Activated CD8-positive, alpha-beta memory T cell treated with anti-CD3 and anti-CD28 coated beads for 24 hours (primary cell): Measurements from ENCODE around the gene NKX6-2.
"Not testable (repeated sequence)": the region's sequence is repeated elsewhere in the genome, so short reads cannot be mapped to it uniquely, and the experiment has no call there.

ENCODE experiments used
- DNase-seq: peaks from one replicate; pipeline ENCODE4 v3.0.0-alpha.2; 2020

The NKX6-2 gene

DNA sequence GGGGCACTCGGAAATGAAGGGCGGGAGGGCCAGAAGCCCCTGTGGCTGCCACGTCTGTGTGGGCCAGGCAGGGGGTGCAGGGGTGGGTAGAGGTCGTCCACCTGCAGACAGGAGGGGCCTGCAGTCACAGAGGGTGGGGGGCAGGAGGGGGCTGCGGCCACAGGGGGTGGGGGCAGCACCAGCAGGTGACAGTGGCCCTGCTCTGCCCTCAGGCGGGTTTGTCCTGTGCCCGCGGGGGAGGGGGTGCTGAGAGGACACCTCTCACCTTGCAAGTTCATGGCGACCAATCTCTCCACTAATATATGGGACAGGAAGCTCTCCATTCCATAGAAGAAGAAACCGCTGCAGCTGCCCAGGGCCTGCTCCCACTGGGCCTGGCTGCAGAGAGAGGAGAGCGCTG, 26.6 kb upstream of the NKX6-2 start:
- DNase-seq, result no peak

DNA sequence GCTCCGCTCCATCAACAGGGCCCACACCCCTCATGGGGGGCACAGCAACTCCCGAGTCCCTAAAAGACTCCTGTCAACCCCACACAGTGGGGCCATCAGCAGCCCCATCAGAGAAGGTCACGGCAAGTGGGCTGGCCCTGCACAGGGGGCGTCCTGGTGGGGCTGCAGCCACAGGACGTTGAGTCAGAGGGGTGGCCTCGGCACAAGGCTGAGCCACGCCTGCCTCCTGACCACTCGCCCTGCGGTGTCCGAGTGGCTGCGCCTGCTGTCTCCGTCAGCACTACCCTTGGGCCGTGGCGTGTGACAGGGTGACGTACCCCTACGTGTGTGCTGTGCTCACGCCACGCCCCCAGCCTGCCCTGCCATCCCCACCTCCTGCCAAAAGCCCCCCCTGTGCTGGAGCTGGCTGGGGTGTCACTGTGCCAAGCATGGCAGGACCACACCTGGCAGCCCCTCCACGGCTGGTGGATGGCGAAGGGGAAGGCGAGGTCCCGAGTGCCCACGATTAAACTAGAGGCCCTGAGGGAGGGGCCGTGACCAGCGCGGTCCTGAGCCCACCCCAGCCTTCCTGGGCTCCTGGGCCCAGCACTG, 26.0 kb upstream of the NKX6-2 start:
- no peak for DNase-seq

DNA sequence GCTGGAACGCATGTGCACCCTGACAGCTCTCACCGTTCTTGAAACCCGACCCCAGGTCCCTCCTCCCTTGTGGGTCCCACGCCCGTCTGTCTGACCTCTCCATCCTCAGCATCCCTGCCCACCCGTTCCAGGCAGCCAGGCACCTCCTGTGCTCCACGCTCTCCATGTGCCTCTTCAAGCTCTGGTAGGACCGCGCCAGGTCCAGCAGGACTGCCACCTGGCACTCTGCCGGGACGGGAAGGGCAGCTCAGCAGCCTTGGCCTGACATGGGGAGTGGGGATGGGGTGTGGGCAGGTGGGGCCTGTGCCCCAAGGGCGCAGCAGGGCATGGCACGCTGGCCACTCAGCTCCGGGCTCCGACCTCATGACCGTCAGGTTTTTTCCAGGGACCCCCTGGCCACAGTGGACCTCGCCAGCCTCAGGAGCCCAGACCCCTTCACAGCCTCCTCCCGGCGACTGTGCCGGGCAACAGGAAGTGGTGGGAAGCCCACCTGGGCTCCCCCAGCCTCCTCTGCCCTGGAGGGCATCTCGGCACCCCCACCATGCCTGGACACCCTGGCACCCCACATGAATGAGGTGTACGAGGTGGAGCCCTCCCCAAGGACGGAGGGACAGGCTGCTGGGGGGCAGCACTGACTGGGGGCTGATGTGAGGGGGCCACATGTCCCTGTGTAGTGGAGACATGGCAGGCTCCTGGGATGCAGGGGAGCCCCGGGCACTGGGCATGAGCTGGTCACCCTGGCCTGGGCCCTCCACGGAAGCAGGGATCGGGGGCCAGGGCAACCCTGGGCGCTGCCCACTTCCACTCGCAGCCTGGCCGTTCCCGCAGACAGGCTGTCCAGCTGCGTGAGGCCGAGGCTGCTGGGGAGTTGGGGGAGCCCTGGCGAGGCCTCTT, 25.1 kb upstream of the NKX6-2 start:
- no peak for DNase-seq

DNA sequence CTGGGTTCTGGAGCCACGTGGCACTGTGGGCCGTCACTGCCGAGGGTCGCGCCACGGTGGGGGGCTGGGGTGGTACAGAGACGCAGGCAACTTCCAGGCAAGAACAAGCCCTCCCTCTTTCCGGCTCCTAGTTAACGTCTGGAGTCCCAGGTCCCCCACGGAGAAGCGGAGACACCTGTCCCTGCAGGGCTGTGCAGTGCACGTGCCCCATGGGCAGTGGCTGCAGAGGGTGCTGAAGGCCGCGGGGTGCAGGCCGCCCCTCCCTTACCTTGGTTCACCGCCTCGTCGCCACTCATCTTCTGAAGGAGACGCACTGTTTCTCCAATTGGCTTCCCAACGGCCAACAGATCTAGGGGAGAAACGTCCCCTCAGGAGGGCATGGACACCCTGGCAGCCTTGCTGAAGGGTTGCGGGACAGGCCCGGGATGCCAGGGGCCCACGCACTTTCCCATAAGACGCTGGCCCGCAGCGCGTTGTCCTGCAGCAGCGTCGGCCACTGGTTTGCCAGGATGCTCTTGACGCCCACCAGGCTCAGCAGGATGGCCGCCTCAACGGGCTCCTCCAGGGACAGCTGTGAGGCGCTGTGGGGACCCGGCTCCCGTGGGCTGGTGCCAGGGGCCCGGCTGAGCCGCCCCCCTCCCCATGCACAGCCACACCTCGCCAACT, 24.3 kb upstream of the NKX6-2 start:
- DNase-seq, result no peak

DNA sequence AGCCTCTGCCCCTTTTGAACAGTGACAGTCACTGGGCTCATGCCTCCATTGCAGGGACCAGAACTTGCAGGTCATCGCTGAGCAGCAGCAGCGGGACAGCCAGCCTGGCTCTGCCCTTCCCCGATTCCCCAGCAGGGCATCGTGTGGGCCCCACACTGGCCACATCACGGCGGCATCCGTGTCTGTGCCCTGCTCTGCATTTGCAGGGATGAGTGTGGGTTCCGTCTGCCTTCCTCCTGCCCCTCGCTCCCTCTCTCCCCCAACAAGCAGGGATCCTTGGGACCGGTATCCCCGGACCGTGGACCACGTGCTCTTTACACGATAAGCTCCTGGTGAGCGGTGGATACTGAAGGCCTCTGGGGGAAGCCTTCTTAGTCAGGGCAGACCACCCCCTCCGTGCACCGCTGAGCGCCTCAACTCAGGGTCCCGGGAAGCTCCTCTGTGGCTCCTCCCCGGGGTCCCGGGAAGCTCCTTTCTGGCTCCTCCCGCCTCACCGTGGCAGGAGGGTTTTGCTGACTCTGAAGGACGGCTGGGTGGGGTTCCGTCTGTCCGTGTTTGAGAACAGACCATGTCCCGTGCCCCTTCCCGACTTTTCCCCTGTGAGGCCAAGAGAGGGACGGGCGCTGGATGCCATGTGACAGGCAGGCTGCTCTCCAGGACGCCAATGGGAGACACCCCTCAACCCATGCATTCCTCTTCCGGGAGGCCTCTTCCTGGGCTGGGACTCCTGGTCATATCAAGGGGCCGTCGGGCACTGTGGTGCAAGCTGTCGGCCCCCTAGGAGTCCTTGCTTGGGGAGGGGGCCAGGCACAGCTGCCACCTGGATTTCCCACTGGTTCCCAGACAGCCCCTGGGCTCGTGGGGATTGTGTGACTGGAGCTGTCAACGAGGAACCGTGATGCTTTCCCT, 23.5 kb upstream of the NKX6-2 start:
- no peak for DNase-seq

DNA sequence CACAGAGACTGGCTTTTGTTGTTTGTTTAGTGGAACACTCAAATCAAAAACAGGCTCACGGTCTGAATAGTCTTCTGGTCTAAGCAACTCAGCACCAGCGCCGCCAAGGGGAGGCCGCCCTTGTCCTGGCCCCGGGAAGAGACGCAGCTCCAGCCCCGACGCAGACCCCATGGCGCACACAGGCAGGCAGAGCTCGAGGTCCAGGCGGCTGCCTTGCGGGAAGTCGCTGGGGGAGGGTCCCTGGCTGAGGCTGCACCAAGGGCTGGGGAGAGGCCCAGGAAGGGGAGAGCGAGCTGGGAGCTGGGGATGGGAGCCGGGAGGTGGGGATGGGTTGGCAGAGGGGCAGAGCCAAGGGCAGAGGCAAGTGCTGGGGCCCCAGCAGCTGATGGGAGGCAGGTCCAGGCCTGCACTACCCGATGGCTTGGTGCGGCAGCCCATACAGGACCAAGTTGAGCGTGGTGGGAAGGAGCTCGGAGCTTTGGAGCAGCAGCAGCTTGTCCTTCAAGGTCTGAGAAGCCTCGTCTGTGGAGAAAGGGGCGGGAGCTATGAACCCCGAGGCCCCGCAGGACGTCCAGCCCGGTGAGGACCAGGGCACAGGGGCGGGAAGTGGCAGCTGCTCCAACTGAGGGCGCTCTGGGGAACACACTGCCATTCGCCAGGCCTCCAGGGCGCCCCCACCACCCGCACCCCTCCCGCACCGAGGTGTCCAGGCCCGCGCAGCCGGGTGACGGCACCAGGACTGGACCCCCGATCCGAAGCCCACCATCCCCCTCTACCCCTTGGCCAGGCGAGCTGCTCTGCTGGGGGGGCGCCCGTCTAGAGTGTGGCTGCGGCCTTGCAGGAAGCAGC, 22.7 kb upstream of the NKX6-2 start:
- DNase-seq, result no peak

DNA sequence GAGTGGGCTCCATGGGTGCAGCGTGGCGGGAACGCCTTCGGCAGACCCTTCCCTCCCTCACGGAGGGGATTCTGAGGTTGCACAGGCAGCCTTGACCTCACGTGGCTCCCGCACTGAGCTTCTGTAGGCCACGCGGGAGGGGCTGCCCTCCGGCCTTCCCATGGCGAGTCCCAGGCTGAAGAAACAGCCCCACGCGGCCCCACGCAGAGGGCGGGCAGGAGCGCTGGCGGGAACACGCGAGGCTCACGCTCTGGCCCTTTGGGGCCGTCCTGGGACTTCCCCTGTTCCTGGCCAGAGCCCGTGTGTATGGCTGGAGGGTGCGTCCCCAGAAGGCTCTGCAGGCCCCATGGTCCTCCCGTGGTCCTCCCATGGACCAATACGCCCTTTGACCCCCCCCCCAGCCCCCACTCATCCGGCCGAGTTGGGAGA, 21.7 kb upstream of the NKX6-2 start:
- no peak for DNase-seq

DNA sequence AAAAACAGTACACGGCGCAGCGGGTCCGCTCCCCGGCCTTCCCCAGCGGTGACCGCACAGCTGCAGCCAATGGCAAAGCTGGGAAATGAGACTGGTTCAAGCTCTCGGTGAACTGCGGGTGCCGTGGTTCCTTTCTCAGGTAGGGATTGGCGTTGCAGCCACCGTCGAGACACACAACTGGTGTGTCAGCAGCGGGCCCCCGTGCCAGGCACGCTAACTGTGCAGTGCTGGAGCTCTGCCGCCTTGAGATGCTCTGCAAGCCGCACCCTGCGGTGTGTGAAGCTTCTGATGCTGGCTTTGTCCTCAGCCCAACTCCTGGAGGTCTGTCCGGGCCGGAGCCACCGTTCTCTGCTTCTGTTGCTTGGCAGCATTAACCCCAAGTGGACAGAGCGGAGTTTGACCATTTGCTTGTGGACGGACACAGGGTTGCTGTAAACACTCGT, 20.6 kb upstream of the NKX6-2 start:
- DNase-seq, result no peak

DNA sequence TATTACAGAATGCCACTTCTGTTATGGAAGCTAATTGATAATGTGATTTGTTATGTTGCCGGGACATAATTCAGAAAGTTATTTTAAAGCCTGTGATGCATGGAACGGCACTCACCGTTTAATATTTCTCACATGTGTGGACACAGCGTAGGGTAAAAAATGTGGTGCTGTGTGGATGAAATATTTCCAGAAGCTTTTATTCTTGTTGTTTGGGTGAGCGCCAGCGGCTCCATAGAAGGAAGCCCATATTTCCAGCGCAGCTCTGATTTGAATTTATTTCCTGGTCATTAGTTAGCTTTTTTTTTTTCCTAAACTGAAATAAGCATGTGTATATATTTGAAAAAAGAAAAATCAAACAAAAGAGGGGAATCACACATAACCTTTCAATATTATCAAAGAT, 20.2 kb upstream of the NKX6-2 start:
- DNase-seq, result no peak

DNA sequence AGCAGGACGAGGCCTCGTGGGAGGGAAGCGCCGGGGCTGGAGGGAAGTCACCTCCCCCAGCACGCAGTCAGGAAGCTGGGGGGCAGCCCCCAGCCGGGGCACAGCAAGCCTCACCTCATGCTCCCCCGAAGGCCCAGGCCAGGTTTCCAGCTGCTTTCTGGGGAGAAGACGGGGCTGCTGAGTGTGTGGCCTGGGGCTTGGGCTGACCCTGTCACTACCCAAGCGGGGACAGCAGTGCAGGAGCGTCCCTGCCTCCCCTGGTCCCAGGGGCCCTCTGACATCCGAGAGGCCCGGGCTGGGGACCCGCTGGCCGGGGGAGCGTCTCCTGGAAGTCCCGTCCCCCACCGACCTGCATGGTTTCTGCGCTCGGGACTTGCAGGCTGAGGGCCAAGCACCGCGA, 19.7 kb upstream of the NKX6-2 start:
- DNase-seq, result no peak

DNA sequence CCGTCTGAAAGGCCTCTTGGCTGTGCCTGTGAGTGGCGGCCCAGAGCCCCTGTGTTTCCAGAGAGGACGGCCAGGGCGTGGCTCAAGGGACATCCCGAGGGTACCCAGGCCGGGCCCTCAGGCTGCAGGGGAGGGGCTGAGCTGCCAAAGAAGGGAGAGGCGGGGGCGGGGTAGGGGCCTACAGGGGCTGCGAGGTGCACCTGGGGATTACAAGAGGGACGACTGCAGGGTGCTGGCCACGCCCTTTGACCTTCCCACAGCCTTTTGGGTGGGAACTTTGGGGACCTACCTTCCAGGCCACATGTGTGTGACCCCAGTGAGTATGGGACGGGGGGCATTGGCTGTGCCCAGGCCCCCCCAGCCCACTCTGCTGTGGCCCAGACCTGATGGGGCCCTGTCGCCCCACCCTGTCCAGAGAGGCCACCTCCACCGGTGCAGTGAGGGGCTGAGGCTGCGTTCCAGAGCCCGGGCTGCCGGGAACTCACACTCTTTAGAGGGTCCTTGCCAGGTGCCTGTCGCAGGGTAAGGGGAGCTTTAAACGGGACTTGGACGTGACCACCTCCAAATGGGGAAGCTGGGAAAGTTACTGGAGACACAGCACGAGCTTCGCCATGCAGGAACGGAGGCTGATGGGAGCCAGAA, 19.0 kb upstream of the NKX6-2 start:
- DNase-seq, result no peak

DNA sequence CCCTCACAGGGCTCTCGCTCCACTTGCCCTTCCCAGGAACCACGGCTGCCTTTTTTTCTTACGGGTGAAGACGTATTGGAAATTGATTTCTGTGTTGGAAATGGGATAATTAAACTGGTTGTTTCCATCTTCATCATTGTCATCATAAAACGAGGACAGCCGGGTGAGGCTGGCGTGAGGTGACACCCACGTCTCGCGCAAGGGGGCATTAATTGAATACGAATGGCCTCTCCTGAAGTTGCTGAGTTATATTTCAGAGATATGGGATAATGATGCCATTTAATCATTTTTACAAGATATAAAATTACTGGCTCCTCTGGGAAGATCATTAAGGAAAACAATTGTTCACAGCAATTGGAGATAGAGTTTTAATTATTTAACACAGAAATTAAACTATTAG, 18.3 kb upstream of the NKX6-2 start:
- DNase-seq, result no peak

DNA sequence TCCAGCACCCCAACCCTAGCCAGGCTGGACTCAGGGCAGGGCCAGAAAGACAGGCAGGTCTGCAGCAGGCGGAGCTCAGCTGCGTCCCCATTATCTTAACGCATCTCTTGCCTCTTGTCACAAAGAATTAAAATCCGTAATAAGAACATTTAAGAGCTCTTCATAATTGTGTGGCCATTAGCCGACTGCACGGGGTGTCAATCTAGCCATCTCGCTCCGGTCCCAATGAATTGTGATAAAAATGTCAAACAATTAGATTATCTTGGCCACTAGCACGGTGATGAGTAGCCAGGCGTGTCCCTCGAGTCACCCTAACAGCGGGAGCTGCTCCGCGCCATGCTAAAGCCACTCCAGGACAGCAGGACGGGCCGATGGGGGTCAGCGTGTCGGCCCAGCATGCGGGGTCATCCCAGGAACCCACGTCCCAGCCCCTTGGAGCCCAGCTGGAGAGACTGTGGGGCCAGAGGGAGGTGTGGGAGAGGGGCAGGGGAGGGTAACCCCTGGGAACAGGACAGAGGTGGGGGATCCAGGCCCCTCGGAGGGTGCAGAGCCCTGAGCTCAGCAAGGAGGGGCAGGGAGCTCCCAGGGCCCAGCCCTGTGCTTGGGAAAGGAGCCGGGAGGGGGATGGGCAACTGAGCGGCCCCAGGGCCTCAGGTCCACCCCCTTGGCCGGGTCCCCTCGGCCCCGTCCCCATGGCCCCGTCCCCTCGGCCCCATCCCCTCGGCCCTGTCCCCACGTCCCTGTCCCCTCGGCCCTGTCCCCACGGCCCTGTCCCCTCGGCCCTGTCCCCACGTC, 17.7 kb upstream of the NKX6-2 start:
- no peak for DNase-seq

DNA sequence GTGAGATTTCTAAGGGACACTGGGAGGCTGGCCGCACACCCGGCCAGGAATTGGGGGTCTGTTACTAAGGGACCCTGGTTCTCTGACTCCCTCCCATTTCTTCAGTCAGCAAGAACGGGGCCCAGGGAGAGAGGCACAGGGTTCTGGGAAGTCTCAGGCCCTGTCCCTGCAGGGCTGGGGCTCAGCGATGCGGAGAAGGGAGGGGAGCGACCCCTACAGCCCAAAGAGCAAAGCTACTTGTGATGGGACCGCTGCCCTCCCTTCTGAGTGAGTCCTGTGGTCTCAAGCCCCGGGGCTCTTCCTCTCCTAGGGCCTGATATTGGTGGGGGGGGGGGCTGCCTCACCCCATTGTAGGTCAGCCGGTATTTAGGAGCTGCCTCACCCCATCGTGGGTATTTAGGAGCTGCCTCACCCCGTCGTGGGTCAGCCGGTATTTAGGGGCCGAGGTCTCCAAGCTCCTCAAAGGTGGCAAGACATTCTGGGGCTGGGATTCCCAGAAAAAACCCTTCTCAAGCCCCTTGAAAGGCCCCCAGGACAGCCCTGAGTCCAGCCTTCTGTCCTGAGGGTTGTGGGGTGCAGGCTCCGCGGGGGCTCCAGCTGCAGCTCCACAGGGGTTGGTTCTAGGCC, 16.9 kb upstream of the NKX6-2 start:
- DNase-seq, result no peak

DNA sequence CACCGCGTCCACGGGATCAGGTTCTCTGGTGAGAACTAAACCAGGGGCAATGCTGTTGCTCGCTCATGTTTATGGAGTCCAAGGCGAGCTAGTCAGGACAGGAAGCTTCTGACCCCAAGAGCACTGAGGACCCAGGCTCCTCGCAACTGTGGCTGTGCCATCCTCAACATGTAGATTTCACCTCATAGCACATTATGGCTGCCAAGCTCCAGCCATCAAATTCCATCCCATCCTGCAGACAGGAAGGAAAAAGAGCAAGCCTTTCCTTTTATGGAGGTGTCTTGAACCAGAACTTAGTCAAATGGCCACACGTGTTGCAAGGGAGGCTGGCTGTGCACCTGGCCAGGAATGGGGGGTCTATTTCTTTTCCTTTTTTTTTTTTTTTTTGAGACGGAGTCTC, 16.1 kb upstream of the NKX6-2 start:
- no peak for DNase-seq

DNA sequence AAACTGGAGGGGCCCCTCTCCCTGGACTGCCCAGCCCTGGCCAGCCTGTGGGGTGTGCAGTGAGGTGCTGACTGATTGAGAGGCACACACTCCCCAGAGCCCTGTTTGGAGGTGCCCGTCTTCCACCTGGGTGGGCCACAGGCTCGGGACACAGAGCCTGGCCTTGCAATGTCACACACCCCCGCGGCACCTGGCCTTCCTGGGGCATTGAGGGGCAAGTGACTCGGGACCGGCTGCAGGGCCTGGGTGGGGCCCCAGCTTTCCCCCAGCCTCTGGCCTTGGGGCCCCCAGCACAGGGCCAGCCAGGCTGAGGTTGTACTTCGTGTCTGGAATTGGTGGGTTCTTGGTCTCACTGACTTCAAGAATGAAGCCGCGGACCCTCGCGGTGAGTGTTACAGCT, 13.9 kb upstream of the NKX6-2 start:
- DNase-seq, result no peak

DNA sequence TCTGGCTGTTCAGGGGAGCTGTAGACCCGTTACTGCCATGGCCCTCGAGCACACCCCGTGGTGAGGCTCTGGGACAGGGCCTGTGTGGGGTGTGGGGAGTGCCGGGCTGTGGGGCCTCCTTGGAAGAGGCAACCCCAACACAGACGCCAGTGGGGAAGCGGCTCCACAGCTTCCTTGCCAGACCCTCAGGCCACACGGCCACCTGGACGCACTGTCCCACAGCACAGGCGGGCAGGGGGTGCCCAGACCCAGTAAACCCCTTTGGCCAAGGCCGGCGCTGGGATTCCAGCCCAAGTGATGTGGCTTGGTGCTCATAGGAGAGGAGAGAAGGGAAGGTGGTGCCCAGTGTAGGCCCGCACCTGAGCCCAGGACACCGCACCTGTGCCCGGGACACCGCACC, 12.9 kb upstream of the NKX6-2 start:
- no peak for DNase-seq

DNA sequence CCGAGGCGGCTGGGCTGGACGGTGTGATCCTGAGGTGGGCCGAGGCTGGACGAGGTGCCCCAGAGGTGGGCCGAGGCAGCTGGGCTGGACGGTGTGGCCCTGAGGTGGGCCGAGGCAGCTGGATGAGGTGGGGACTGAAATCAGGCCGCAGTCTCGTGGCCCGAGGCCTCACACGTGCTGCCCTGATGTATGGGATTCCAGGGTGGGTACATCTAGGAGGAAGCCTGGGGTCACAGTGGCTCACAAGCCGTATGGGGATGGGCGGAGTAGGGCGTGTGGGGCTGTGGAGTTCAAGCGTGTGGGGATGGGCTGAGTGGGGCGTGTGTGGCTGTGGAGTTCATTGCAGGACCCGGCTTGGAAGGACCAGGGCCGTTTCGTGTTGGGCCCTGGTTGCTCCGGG, 12.5 kb upstream of the NKX6-2 start:
- no peak for DNase-seq

DNA sequence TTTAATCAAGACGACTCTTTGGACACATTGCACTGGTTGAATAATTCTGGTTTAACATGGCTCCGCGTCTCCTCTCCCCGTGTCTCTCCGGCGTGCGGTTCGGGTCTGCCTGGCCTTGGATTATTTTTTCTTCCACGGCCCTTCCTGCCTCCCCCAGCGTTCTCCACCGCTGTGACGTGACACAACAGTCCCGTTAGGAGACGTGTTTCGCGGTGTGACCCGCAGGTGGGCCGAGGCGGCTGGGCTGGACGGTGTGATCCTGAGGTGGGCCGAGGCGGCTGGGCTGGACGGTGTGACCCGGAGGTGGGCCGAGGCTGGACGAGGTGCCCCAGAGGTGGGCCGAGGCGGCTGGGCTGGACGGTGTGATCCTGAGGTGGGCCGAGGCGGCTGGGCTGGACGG, 12.0 kb upstream of the NKX6-2 start:
- DNase-seq, result not testable (repeated sequence)

DNA sequence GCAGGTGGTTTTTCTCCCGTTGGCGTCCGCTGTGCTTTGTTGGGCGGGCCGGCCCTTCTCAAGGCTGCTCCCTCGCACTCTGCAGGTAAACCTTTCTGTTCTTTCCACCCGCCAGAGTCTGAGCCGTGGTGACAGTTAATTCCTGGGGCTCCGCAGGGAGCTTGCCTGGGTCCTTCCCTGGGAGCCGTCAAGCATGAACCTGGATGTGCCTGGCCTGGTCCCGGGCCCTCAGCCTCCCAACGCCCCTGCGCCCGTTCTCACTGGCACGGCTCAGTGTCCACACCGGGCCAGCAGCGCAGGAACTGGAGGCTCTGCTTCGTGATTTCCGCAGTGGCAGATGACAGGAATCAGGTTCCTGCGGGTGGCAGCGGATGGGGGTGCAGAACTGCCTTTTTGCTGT, 10.9 kb upstream of the NKX6-2 start:
- no peak for DNase-seq
